ENCODE results near the gene KIF1C.

DNA sequence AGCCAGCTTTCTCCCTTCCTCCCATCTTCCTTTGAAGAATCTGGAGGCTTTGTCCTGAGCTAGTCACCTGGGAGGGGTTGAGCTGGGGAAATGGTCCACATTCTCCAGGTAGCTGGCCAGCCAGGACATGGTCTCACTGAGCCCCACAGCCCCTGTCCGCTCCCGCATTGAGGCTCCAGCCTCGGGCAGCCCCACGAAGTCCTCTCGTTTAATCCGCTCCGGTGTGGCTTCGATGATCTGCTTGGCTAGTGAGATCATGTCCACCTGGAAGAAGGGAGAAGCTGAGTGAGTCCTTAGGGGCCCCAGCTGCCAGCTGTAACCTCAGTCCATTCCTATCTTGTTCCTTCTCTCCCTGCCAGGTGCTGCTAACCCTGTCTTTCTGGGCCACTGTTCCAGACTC lies 27.5 kb upstream of the KIF1C start:
- TF ChIP-seq POLR2A (IDR thresholded peaks at IDR 0.05) (no peak), EP300 (IDR thresholded peaks at IDR 0.05) (no peak), POLR2AphosphoS5 (IDR thresholded peaks at IDR 0.05) (no peak)
- TF ChIP-seq, protein P1, sequence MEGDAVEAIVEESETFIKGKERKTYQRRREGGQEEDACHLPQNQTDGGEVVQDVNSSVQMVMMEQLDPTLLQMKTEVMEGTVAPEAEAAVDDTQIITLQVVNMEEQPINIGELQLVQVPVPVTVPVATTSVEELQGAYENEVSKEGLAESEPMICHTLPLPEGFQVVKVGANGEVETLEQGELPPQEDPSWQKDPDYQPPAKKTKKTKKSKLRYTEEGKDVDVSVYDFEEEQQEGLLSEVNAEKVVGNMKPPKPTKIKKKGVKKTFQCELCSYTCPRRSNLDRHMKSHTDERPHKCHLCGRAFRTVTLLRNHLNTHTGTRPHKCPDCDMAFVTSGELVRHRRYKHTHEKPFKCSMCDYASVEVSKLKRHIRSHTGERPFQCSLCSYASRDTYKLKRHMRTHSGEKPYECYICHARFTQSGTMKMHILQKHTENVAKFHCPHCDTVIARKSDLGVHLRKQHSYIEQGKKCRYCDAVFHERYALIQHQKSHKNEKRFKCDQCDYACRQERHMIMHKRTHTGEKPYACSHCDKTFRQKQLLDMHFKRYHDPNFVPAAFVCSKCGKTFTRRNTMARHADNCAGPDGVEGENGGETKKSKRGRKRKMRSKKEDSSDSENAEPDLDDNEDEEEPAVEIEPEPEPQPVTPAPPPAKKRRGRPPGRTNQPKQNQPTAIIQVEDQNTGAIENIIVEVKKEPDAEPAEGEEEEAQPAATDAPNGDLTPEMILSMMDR (IDR thresholded peaks at IDR 0.05): no peak
